K562 (cell line): ENCODE results near the gene ADGRL3. TPM values are rescaled to one million over a fixed set of nuclear protein-coding genes. Genes with fewer than 3 reads are reported as not detected.

Source experiments
- ATAC-seq: fragments of 200-7000 bp; cut with Tn5 transposase; 3 replicates; pipeline ENCODE4 v1.9.1; 2020; ENCODE audit warnings: moderate library complexity
- BruUV-seq: library from RNA; stranded (reverse); fragments of 400-500 nt; replicated peaks from 2 replicates; lab custom pipeline; 2021; lab: Mats Ljungman, UMichigan
- CTCF ChIA-PET: fragments of 300-600 bp; formaldehyde crosslinking; extraction: SDS; loops from one replicate; lab custom pipeline; 2021; ENCODE audit warnings: low intra/inter-chr PET ratio; lab: Yijun Ruan, JAX
- POLR2A ChIA-PET: fragments of 300-600, 350-650 bp; sonication (Branson Sonifier 250); formaldehyde crosslinking; extraction: SDS; loops from one replicate; lab custom pipeline; 2021; ENCODE audit warnings: antibody characterized with exemption, inconsistent platforms; lab: Yijun Ruan, JAX
- DNase-seq, 4 experiments: peaks; one replicate each; pipeline versions ENCODE4 v3.0.0 to v3.0.0-alpha.2; 2011 to 2018; ENCODE audit warnings: low spot score in 3 of 4, mixed read lengths in 3 of 4; ENCODE audit errors: extremely low read depth in 1 of 4
- FAIRE-seq: peaks from 2 replicates; lab custom pipeline; 2011; peaks lifted over from hg19 to GRCh38; lab: Jason Lieb, UNC
- H2AFZ ChIP-seq: 2 replicates; pipeline ENCODE4 v1.6.0; 2011; ENCODE audit warnings: low read depth, low read length, control low read depth, inconsistent platforms
- H3K27ac ChIP-seq: fragments of 200-600 bp; 3 replicates; pipeline ENCODE4 v1.8.0; 2011; ENCODE audit warnings: low read depth, mild to moderate bottlenecking, control low read depth, inconsistent platforms, low read length, moderate library complexity, mixed read lengths; ENCODE audit errors: extremely low read depth
- H3K27me3 ChIP-seq, 2 experiments: fragments of 300-600 bp in 1 of 2; 2 replicates in 1 of 2; 3 replicates in 1 of 2; pipeline versions ENCODE4 v1.6.0 to v1.8.0; 2011; ENCODE audit warnings: inconsistent platforms in 2 of 2, low read length in 2 of 2, mild to moderate bottlenecking in 1 of 2, mixed read lengths in 1 of 2, moderate library complexity in 1 of 2; ENCODE audit not compliant: control insufficient read depth in 2 of 2, insufficient read depth in 2 of 2
- H3K36me3 ChIP-seq: fragments of 300-600 bp; 3 replicates; pipeline ENCODE4 v1.8.0; 2011; ENCODE audit warnings: mild to moderate bottlenecking, low read length, inconsistent platforms; ENCODE audit not compliant: control insufficient read depth, insufficient read depth
- H3K4me1 ChIP-seq, 2 experiments: fragments of 200-600 bp in 1 of 2; replicated peaks in 1 of 2; 2 replicates in 1 of 2; 3 replicates in 1 of 2; pipeline versions ENCODE4 v1.5.1 to v1.8.0; 2011; ENCODE audit warnings: inconsistent platforms in 2 of 2, low read length in 2 of 2, mild to moderate bottlenecking in 1 of 2, mixed read lengths in 1 of 2, moderate library complexity in 1 of 2; ENCODE audit not compliant: control insufficient read depth in 2 of 2, insufficient read depth in 2 of 2
- H3K4me2 ChIP-seq: 2 replicates; pipeline ENCODE4 v1.6.1; 2011; ENCODE audit warnings: low read length, control low read depth, inconsistent platforms, mixed read lengths; ENCODE audit not compliant: insufficient read depth
- H3K4me3 ChIP-seq: fragments of 200-600 bp; sonication (generic), shearing (Covaris generic); 2 replicates; pipeline ENCODE4 v1.5.1; 2016; ENCODE audit warnings: control low read depth, inconsistent platforms
- H3K79me2 ChIP-seq: fragments of 200-600 bp; 3 replicates; pipeline ENCODE4 v1.8.0; 2011; ENCODE audit warnings: low read length, inconsistent platforms; ENCODE audit not compliant: control insufficient read depth, insufficient read depth
- H3K9ac ChIP-seq, 2 experiments: 2 replicates each; pipeline versions ENCODE4 v1.6.0 to v1.6.1; 2011; ENCODE audit warnings: low read depth in 2 of 2, low read length in 2 of 2, control low read depth in 1 of 2, inconsistent platforms in 1 of 2, mild to moderate bottlenecking in 1 of 2, mixed read lengths in 1 of 2; ENCODE audit not compliant: insufficient read depth in 1 of 2
- H3K9me1 ChIP-seq: one replicate; pipeline ENCODE4 v1.6.0; 2011; ENCODE audit warnings: inconsistent platforms, mild to moderate bottlenecking, low read length, moderate library complexity; ENCODE audit not compliant: control insufficient read depth, insufficient read depth
- H3K9me3 ChIP-seq: replicated peaks from 2 replicates; pipeline ENCODE4 v1.5.1; 2011; ENCODE audit warnings: low read depth, low read length, inconsistent platforms; ENCODE audit not compliant: control insufficient read depth, insufficient read depth
- H4K20me1 ChIP-seq: replicated peaks from 2 replicates; pipeline ENCODE4 v1.6.1; 2011; ENCODE audit warnings: low read length, inconsistent platforms, mixed read lengths; ENCODE audit not compliant: control insufficient read depth, insufficient read depth
- BRF1 ChIP-seq: IDR thresholded peaks from 3 replicates; pipeline ENCODE4 v1.6.1; 2011; ENCODE audit warnings: borderline replicate concordance, mild to moderate bottlenecking; ENCODE audit not compliant: insufficient read length; ENCODE audit errors: extremely low read depth
- CREM ChIP-seq: IDR thresholded peaks from 2 replicates; pipeline ENCODE4 v1.6.1; 2014; ENCODE audit warnings: antibody characterized with exemption, low read depth
- ESRRA ChIP-seq: fragments of 450-650 bp; IDR thresholded peaks from 2 replicates; pipeline ENCODE4 v1.6.1; 2014; ENCODE audit warnings: low read depth, mild to moderate bottlenecking, moderate library complexity, borderline replicate concordance
- FOXA3 ChIP-seq, 2 experiments: fragments of 450-650 bp in 1 of 2; sonication (generic) in 1 of 2; formaldehyde crosslinking; IDR thresholded peaks in 1 of 2; conservative IDR thresholded peaks in 1 of 2; 2 replicates each; pipeline versions ENCODE4 v1.4.0 to v1.8.0; 2020 to 2022; ENCODE audit warnings: mild to moderate bottlenecking in 2 of 2, missing genetic modification reagents in 1 of 2
- FOXM1 ChIP-seq, 2 experiments: fragments of 450-650 bp in 1 of 2; sonication (generic) in 1 of 2; formaldehyde crosslinking in 1 of 2; IDR thresholded peaks; 2 replicates each; pipeline versions ENCODE4 v1.6.1 to v1.9.0; 2017 to 2022; ENCODE audit warnings: low read depth in 2 of 2, mild to moderate bottlenecking in 2 of 2, missing genetic modification reagents in 1 of 2, moderate library complexity in 1 of 2
- HMBOX1 ChIP-seq: sonication (generic); IDR thresholded peaks from 2 replicates; pipeline ENCODE4 v1.6.1; 2016
- HSF4 ChIP-seq: fragments of 250-450 bp; sonication (Bioruptor Pico); IDR thresholded peaks from 2 replicates; pipeline ENCODE4 v2.1.2; 2022; ENCODE audit warnings: mild to moderate bottlenecking, moderate library complexity, borderline replicate concordance
- PBX2 ChIP-seq, 2 experiments: IDR thresholded peaks in 1 of 2; conservative IDR thresholded peaks in 1 of 2; 2 replicates each; pipeline ENCODE4 v1.6.1; 2016; ENCODE audit warnings: low read depth in 2 of 2, mild to moderate bottlenecking in 1 of 2, missing compliant biosample characterization in 1 of 2, missing genetic modification characterization in 1 of 2, moderate library complexity in 1 of 2
- PHF8 ChIP-seq: fragments of 200-600 bp; sonication (generic); IDR thresholded peaks from 2 replicates; pipeline ENCODE4 v1.6.1; 2012; ENCODE audit warnings: mixed run types, mild to moderate bottlenecking, inconsistent platforms, low read length, moderate library complexity, borderline replicate concordance
- RB1 ChIP-seq: fragments of 450-650 bp; IDR thresholded peaks from 2 replicates; pipeline ENCODE4 v1.6.1; 2017; ENCODE audit warnings: low read depth, mild to moderate bottlenecking
- STAG1 ChIP-seq: sonication (generic); formaldehyde crosslinking; IDR thresholded peaks from 2 replicates; pipeline ENCODE4 v1.5.0; 2020; ENCODE audit warnings: missing genetic modification reagents, borderline replicate concordance
- THRA ChIP-seq: fragments of 450-650 bp; IDR thresholded peaks from 2 replicates; pipeline ENCODE4 v1.6.1; 2017; ENCODE audit warnings: mild to moderate bottlenecking, moderate library complexity
- ZFP1 ChIP-seq: fragments of 450-650 bp; formaldehyde crosslinking; IDR thresholded peaks from 2 replicates; pipeline ENCODE4 v1.4.0; 2020; ENCODE audit warnings: mild to moderate bottlenecking, mixed read lengths
- ZNF449 ChIP-seq: fragments of 250-450 bp; sonication (Bioruptor Pico); IDR thresholded peaks from 2 replicates; pipeline ENCODE4 v1.8.0; 2022; ENCODE audit warnings: moderate library complexity, mild to moderate bottlenecking, inconsistent platforms
- ZNF589 ChIP-seq: fragments of 200-800 bp; sonication (Bioruptor generic); IDR thresholded peaks from 2 replicates; pipeline ENCODE4 v1.6.1; 2016; ENCODE audit warnings: low read depth, missing genetic modification characterization, missing compliant biosample characterization
- ZNF785 ChIP-seq: fragments of 250-450 bp; sonication (Bioruptor Pico); IDR thresholded peaks from 2 replicates; pipeline ENCODE4 v1.4.0; 2020; ENCODE audit warnings: mild to moderate bottlenecking
- WGBS: fragments of 100-300 bp; shearing (Covaris generic); methylation state at CpG from one replicate; pipeline ENCODE4 v1.1.6; 2016; ENCODE audit warnings: low coverage, mixed read lengths; ENCODE audit not compliant: insufficient coverage; ENCODE audit errors: missing lambda C conversion rate; 5-methylcytosine and 5-hydroxymethylcytosine counted together
- in situ Hi-C: fragments of 300-500 bp; cut with MboI; formaldehyde crosslinking; loops from 4 replicates; pipeline ENCODE4 v1.15.0; 2018; ENCODE audit warnings: inconsistent platforms, mixed read lengths
- intact Hi-C: fragments of 100-400 bp; cut with micrococcal nuclease; formaldehyde crosslinking; loops from 2 replicates; pipeline ENCODE4 v1.14.2; 2022
- polyA plus RNA-seq, 8 experiments: library from polyadenylated mRNA; depleted of rRNA in 4 of 8; stranded (reverse) in 5 of 8; unstranded in 3 of 8; fragments of >200 nt; fragmentation: Nextera tagmentation in 2 of 8; fragmentation: Illumina TruSeq in 1 of 8; extraction: Ambion mirVana in 2 of 8; extraction: Trizol in 1 of 8; gene quantifications; 2 replicates each; pipeline versions ENCODE4 v1.2.1 to v1.2.3, GENCODE V29; 2011 to 2014; ENCODE audit warnings: inconsistent platforms in 1 of 8, missing spikeins in 1 of 8
- total RNA-seq, 7 experiments: library from RNA; depleted of rRNA in 6 of 7; stranded (reverse); fragments of >200 nt in 6 of 7; fragmentation: Illumina TruSeq in 2 of 7; extraction: Trizol in 2 of 7; gene quantifications; 2 replicates each; pipeline versions ENCODE4 v1.2.1 to v1.2.3, GENCODE V29; 2011 to 2021; ENCODE audit warnings: low replicate concordance in 1 of 7

ADGRL3 gene
- total and polyA plus RNA-seq, 9 of the 15 experiments (the other 6 are each of a cell fraction or from before 2014, with no cell fraction given), result 0.03 to 0.14 (median 0.04) TPM; not detected in 2

GRCh38 chr4:62023633-62024032 is 823.5 kb downstream of the ADGRL3 start:
- ChIA-PET CTCF (no interaction called here), POLR2A (no interaction called here)
- 0% methylated on average over 3 of the region's 3 CpGs for WGBS
- H3K36me3 ChIP-seq, result no peaks in the 10 kb centered on the region
- DNase-seq (no peak), ATAC-seq (no peak), FAIRE-seq (no peak)
- no TSS peak for BruUV-seq
- H3K4me1 ChIP-seq, result no peaks in the 10 kb centered on the region
- in situ Hi-C loops, result no loop called here
- no peak overlapping the region for H3K27ac ChIP-seq
- no peaks in the 10 kb centered on the region for H3K9me3 ChIP-seq
- no peak overlapping the region for H3K4me2 ChIP-seq
- no peaks in the 10 kb centered on the region for H3K9me1 ChIP-seq
- H4K20me1 ChIP-seq, result no peaks in the 10 kb centered on the region
- intact Hi-C loops, result no loop called here
- H2AFZ ChIP-seq, result no peak overlapping the region
- H3K27me3 ChIP-seq, result no peaks in the 10 kb centered on the region
- H3K4me3 ChIP-seq, result no peak overlapping the region
- no peaks in the 10 kb centered on the region for H3K79me2 ChIP-seq
- no peak overlapping the region for H3K9ac ChIP-seq
- TF ChIP-seq ZNF589 (CRISPR knock-in tag), result no peak
- no peak for TF ChIP-seq PHF8
- TF ChIP-seq PBX2 (CRISPR knock-in tag; IDR thresholded peaks at IDR 0.05; ENCODE audit: low read depth), result no peak
- TF ChIP-seq PBX2 (tag; conservative IDR thresholded peaks at IDR 0.05; ENCODE audit: low read depth), result no peak
- no peak for TF ChIP-seq RB1
- no peak for TF ChIP-seq ESRRA
- no peak for TF ChIP-seq STAG1 (CRISPR knock-in tag)
- no peak for TF ChIP-seq ZFP1 (CRISPR knock-in tag)
- TF ChIP-seq ZNF449 (CRISPR knock-in tag), result no peak
- TF ChIP-seq HMBOX1, result no peak
- TF ChIP-seq CREM, result no peak
- no peak for TF ChIP-seq ZNF785 (CRISPR knock-in tag)
- TF ChIP-seq FOXM1 (IDR thresholded peaks at IDR 0.05; ENCODE audit: low read depth), result no peak
- TF ChIP-seq FOXM1 (CRISPR knock-in tag; IDR thresholded peaks at IDR 0.05; ENCODE audit: low read depth), result no peak
- TF ChIP-seq HSF4 (CRISPR knock-in tag), result no peak
- TF ChIP-seq BRF1, result no peak
- TF ChIP-seq FOXA3 (CRISPR knock-in tag; conservative IDR thresholded peaks at IDR 0.05 in 1 of 2, IDR thresholded peaks at IDR 0.05 in 1 of 2), result no peak
- TF ChIP-seq THRA, result no peak
